Upper lobe of left lung (tissue), 6 donors: ENCODE data around the gene GALNT10. TPM values are rescaled to one million over a fixed set of nuclear protein-coding genes. Genes with fewer than 3 reads are reported as not detected.

ENCODE experiments used
- ATAC-seq, 2 donors: fragments of 200-7000 bp; cut with Tn5 transposase; one replicate each; pipeline ENCODE4 v1.9.1; 2022; ENCODE audit warnings: mild to moderate bottlenecking in 2 of 2, moderate library complexity in 2 of 2; ENCODE audit not compliant: low FRiP score in 2 of 2
- DNase-seq, 2 donors: peaks; one replicate each; pipeline ENCODE4 v3.0.0-alpha.2; 2019 to 2020
- H3K27ac ChIP-seq, 4 donors: fragments of 200-600 bp; sonication (generic); one replicate each; pipeline ENCODE4 v1.5.1; 2016 to 2019
- H3K27me3 ChIP-seq, 4 donors: fragments of 200-600 bp; sonication (generic); one replicate each; pipeline ENCODE4 v1.5.1; 2017 to 2019
- H3K36me3 ChIP-seq, 4 donors: fragments of 200-600 bp; sonication (generic); one replicate each; pipeline ENCODE4 v1.5.1; 2016 to 2019
- H3K4me1 ChIP-seq, 4 donors: fragments of 200-600 bp; sonication (generic); one replicate each; pipeline ENCODE4 v1.5.1; 2018 to 2019
- H3K4me3 ChIP-seq, 4 donors: fragments of 200-600 bp; sonication (generic); one replicate each; pipeline ENCODE4 v1.5.1; 2017 to 2019; ENCODE audit warnings: mild to moderate bottlenecking in 2 of 4, moderate library complexity in 1 of 4
- H3K9me3 ChIP-seq, 4 donors: fragments of 200-600 bp; sonication (generic); one replicate each; pipeline ENCODE4 v1.5.1; 2018 to 2019
- EP300 ChIP-seq, 4 donors: sonication (generic); formaldehyde crosslinking; IDR thresholded peaks; one replicate each; pipeline ENCODE4 v1.5.1; 2017; ENCODE audit warnings: antibody characterized with exemption in 4 of 4, control low read depth in 2 of 4
- POLR2A ChIP-seq, 4 donors: fragments of 450-650 bp; IDR thresholded peaks; one replicate each; pipeline ENCODE4 v1.5.1; 2016 to 2017; ENCODE audit warnings: antibody characterized with exemption in 4 of 4, mild to moderate bottlenecking in 2 of 4
- POLR2AphosphoS5 ChIP-seq, 2 donors: sonication (generic); formaldehyde crosslinking; IDR thresholded peaks; one replicate each; pipeline ENCODE4 v1.5.1; 2017; ENCODE audit warnings: antibody characterized with exemption in 2 of 2
- WGBS, 2 donors: methylation state at CpG; one replicate each; pipeline ENCODE4 v1.1.5; 2017 to 2018; 5-methylcytosine and 5-hydroxymethylcytosine counted together
- total RNA-seq, 6 donors: library from RNA; depleted of rRNA in 4 of 6; stranded (reverse); fragments of >200 nt in 4 of 6; gene quantifications; one replicate each; pipeline versions ENCODE4 v1.1.0 to v1.2.1, GENCODE V29; 2016 to 2021
- TF ChIP-seq, protein P1 (sequence below), 6 experiments: fragments of 450-650 bp in 4 of 6; fragments of 200-600 bp in 2 of 6; sonication (generic) in 2 of 6; IDR thresholded peaks; one replicate each; pipeline ENCODE4 v1.5.1; 2016 to 2019; ENCODE audit warnings: antibody characterized with exemption in 6 of 6
- donor health status: DM: no; HTN: no; CAD: no; lungs with moderate emphysema.
- donor health status: DM: no; HTN: yes; CAD: no; lungs with severe emphysema.

The GALNT10 gene
- total RNA-seq, 6 donors from 2014 or later = 38.6 to 118 (median 66.4) TPM

DNA sequence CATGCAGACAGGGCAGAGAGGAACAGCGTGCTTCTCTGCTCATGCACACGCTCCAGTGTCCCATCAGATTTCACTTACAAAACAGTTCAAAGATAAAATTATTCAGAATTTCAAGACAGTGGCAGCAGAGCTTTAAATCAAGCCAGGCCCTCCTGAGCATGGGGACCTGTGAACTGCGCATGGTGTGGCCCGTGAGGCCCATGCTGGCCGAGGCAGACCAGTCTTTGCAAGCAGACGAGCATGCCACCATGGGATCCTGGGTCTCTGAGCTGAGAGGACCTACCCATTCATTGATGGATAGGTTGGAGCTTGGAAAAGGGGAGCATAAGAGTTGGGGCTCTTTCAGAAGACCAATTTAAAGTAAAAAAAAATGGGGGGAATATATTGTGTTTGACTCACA is 220.3 kb downstream of the GALNT10 start:
- Histone ChIP-seq H3K27me3 (no peaks in the 10 kb centered on the region), H3K4me3 (no peak overlapping the region), H3K4me1 (no peaks in the 10 kb centered on the region), H3K27ac (no peak overlapping the region), H3K36me3 (peaks cover 0 to 49% (median 23%) of the 10 kb centered on the region in 4 donors), H3K9me3 (no peaks in the 10 kb centered on the region)
- 78 to 90% methylated on average over 6 of the region's 6 CpGs for WGBS, 2 donors
- TF ChIP-seq EP300 (IDR thresholded peaks at IDR 0.05) = no peak
- TF ChIP-seq, protein P1, sequence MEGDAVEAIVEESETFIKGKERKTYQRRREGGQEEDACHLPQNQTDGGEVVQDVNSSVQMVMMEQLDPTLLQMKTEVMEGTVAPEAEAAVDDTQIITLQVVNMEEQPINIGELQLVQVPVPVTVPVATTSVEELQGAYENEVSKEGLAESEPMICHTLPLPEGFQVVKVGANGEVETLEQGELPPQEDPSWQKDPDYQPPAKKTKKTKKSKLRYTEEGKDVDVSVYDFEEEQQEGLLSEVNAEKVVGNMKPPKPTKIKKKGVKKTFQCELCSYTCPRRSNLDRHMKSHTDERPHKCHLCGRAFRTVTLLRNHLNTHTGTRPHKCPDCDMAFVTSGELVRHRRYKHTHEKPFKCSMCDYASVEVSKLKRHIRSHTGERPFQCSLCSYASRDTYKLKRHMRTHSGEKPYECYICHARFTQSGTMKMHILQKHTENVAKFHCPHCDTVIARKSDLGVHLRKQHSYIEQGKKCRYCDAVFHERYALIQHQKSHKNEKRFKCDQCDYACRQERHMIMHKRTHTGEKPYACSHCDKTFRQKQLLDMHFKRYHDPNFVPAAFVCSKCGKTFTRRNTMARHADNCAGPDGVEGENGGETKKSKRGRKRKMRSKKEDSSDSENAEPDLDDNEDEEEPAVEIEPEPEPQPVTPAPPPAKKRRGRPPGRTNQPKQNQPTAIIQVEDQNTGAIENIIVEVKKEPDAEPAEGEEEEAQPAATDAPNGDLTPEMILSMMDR (IDR thresholded peaks at IDR 0.05) = no peak
- no peak for TF ChIP-seq POLR2A (IDR thresholded peaks at IDR 0.05)
- TF ChIP-seq POLR2AphosphoS5 (IDR thresholded peaks at IDR 0.05) = no peak
- ATAC-seq (no peak), DNase-seq (no peak)

DNA sequence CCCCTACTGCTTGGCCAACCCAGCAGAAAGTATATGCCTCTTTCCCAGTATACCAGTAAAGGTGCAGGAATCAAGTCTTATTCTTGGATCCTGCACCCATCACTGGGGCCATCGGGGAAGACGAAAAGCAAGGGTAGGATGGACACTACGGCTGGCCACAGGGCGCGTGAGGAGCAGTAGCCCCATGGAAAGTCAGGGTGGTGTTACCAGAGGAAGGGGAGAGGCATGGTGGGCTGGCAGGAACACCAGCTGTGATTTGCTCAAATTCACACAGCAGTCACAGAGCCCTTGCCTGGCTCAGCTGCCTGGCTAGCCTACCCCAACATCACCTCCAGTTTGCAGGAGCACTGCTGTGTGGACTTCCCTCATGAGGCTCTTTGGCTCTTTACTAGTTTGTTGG is 220.8 kb downstream of the GALNT10 start:
- DNase-seq = no peak
- no peak for ATAC-seq
- H3K27ac ChIP-seq = no peak overlapping the region
- 98% methylated on average over 5 of the region's 5 CpGs for WGBS, 2 donors
- H3K9me3 ChIP-seq = no peaks in the 10 kb centered on the region
- TF ChIP-seq EP300 (IDR thresholded peaks at IDR 0.05) (no peak), POLR2A (IDR thresholded peaks at IDR 0.05) (no peak), POLR2AphosphoS5 (IDR thresholded peaks at IDR 0.05) (no peak)
- TF ChIP-seq, protein P1 (IDR thresholded peaks at IDR 0.05) = no peak
- H3K27me3 ChIP-seq = no peaks in the 10 kb centered on the region
- H3K36me3 ChIP-seq = peaks cover 0 to 52% (median 23%) of the 10 kb centered on the region in 4 donors
- no peaks in the 10 kb centered on the region for H3K4me1 ChIP-seq
- no peak overlapping the region for H3K4me3 ChIP-seq

DNA sequence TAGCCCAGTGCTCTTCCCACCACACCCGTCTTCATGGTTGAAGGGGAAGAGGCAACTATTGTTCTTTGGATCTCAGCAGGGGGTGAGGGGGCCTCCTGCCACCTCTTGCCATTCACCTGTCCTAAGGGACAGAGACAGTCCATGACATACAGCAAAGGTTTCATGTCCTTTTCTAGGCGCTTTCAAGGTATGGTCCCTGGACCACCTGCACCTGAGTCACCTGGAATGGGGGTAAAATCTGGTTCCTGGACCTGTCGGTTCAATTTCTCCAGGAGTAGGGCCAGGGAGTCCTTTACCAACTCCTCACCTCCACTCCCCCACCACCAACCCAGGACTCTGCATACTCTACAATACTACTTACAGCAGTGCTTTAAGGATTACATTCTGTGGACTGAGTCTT is 221.8 kb downstream of the GALNT10 start:
- no peak overlapping the region for H3K4me3 ChIP-seq
- no peak for ATAC-seq
- H3K27ac ChIP-seq = no peak overlapping the region
- TF ChIP-seq POLR2A (IDR thresholded peaks at IDR 0.05) = no peak
- no peak for TF ChIP-seq POLR2AphosphoS5 (IDR thresholded peaks at IDR 0.05)
- TF ChIP-seq, protein P1 (IDR thresholded peaks at IDR 0.05) = no peak
- no peak for TF ChIP-seq EP300 (IDR thresholded peaks at IDR 0.05)
- H3K9me3 ChIP-seq = no peaks in the 10 kb centered on the region
- no peaks in the 10 kb centered on the region for H3K4me1 ChIP-seq
- H3K27me3 ChIP-seq = no peaks in the 10 kb centered on the region
- 95 to 100% methylated on average over 3 of the region's 3 CpGs for WGBS, 2 donors
- DNase-seq = no peak
- peaks cover 0 to 62% (median 27%) of the 10 kb centered on the region in 4 donors for H3K36me3 ChIP-seq

DNA sequence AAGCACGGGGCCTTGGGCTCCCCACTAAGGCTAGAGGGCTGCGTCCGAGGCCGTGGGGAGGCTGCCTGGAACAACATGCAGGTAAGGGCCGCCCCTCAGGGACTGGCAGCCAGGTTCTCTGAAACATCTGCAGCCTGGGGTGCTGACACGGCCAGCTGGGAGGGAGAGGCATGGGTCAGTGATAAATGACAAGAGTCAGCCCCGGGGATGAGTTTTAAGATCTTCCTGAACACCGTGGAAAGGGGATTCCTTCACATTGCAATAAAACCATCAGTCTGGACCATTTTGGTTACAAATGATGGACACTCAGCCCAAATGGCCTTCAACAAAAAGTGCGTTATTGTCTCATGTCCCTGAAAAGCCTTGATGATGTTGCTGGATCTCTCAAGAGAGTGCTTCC is 222.4 kb downstream of the GALNT10 start:
- H3K9me3 ChIP-seq = no peaks in the 10 kb centered on the region
- H3K27me3 ChIP-seq = no peaks in the 10 kb centered on the region
- DNase-seq = no peak
- H3K4me1 ChIP-seq = no peaks in the 10 kb centered on the region
- H3K4me3 ChIP-seq = no peak overlapping the region
- 90 to 94% methylated on average over 4 to 9 of the region's 9 CpGs for WGBS, 2 donors
- peaks cover 0 to 66% (median 30%) of the 10 kb centered on the region in 4 donors for H3K36me3 ChIP-seq
- H3K27ac ChIP-seq = no peak overlapping the region
- no peak for ATAC-seq
- no peak for TF ChIP-seq POLR2AphosphoS5 (IDR thresholded peaks at IDR 0.05)
- TF ChIP-seq, protein P1 (IDR thresholded peaks at IDR 0.05) = no peak

DNA sequence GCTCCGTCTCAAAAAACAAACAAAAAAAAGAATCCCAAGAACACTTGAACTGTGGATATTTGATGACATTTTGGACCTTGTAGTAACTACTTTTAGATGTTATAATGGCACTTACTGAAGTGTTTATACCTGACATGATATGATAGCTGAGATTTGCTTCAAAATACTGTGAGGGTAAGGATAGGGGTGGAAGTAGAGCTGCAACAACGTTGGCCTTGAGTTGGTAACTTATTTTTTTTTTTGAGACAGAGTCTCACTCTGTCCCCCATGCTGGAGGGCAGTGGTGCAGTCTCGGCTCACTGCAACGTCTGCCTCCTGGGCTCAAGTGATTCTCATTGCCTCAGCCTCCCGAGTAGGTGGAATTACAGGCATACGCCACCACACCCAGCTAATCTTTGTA is 224.6 kb downstream of the GALNT10 start:
- 77 to 84% methylated on average over 6 of the region's 6 CpGs for WGBS, 2 donors
- no peaks in the 10 kb centered on the region for H3K4me1 ChIP-seq

More for the DNA sequence above, 224.6 kb downstream of the GALNT10 start:
- H3K27ac ChIP-seq = no peak overlapping the region
- no peak for DNase-seq
- no peak for ATAC-seq
- no peak overlapping the region for H3K4me3 ChIP-seq
- peaks cover 0 to 59% (median 27%) of the 10 kb centered on the region in 4 donors for H3K36me3 ChIP-seq
- H3K9me3 ChIP-seq = no peaks in the 10 kb centered on the region
- H3K27me3 ChIP-seq = no peaks in the 10 kb centered on the region
- no peak for TF ChIP-seq POLR2A (IDR thresholded peaks at IDR 0.05)
- TF ChIP-seq, protein P1 (IDR thresholded peaks at IDR 0.05) = no peak
